HG02981 (cell line): ENCODE measurements around the gene DNAJB12.
"Not testable (repeated sequence)": the region's sequence is repeated elsewhere in the genome, so short reads cannot be mapped to it uniquely, and the experiment has no call there.

Experiments
- ATAC-seq: cut with Tn5 transposase; IDR thresholded peaks from one replicate; pipeline ENCODE4 v1.9.1; 2021; ENCODE audit warnings: mild to moderate bottlenecking, moderate library complexity; ENCODE audit not compliant: unreplicated experiment

The DNAJB12 gene

DNA sequence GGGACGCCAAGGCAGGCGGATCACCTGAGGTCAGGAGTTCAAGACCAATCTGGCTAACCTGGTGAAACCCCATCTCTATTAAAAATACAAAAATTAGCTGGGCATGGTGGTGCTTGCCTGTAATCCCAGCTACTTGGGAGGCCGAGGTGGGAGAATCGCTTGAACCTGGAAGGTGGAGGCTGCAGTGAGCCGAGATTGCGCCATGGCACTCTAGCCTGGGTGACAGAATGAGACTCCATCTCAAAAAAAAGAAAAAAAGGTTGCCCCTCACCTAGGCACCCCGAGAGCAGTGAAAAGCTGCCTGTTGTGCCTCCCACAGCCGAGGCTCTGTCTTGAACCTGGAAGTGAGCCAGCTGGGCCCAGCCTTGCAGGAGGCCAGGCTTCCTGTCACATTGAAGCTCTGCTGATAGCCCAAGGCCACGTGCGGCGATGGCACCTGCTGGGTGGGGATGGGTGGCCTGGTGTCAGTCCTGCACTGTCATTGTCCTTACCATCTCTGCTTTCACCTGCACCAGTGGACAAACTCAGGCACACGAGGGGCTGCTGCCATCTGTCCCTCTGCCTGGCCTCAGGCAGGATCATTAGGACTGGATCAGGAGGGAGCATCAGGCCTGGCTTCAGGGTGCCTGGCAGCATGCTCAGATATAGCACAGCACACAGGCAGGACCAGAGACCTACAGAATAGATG, 37.8 kb downstream of the DNAJB12 start:
- ATAC-seq = no peak

- ATAC-seq = no peak
Observed at GRCh38 chr10:72316386-72316700, 38.4 kb downstream of the DNAJB12 start.

DNA sequence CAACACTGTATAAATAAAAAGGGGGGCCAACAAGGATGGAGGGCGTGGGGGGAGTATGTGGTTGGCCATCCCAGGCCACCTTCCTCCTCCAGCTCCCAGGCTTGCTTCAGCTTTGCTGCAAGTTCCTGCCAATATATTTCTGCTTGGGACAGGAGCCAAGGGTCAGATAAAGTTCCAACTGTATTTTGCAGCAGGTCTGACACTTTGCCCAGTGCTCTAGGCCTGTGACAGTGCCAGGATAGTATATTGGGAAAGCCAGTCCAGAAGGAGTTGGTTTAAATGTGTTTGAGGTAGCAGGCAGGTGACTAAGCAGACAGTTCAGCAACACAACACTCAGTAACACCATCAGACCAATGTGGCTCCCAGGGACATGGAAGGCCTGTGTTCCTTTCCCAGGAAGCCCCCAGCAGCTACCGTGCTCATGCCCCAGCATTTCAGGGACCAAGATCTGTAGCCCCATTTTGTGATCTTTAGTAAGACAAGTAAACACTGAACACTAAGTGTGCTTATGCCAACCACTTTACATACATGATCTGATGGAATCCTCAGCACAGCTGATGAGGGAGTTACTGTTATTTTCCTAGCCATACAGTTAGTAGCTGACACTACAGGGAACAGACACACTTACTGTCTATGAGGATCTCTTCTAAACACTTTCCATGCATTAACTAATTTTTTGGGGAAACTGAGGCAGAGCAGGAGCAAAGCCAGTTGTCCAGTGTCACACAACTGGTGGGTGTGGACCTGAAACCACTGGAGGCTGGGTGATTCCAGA, 38.9 kb downstream of the DNAJB12 start:
- no peak for ATAC-seq

DNA sequence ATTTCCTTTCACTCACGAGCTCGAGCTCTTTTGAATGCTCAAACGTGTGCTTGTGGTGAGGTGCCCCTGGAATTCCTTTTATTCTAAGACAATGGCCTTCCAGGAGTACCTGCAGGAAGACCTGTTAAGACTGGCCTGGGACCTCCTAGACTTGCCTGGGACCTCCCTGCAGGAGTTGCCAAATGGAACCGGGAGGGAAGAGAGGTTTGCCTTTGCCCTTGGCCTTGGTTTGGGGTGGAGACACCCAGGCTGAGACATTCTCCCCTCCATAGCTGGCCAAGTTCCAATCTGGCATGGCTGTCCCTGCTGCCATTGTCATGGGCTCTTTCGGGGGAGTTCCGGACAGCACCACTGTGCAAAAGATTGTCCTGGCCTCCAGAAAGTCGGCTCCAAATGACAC, 39.7 kb downstream of the DNAJB12 start:
- ATAC-seq = no peak

GRCh38 chr10:72314263-72314662, 40.5 kb downstream of the DNAJB12 start:
- ATAC-seq = no peak

DNA sequence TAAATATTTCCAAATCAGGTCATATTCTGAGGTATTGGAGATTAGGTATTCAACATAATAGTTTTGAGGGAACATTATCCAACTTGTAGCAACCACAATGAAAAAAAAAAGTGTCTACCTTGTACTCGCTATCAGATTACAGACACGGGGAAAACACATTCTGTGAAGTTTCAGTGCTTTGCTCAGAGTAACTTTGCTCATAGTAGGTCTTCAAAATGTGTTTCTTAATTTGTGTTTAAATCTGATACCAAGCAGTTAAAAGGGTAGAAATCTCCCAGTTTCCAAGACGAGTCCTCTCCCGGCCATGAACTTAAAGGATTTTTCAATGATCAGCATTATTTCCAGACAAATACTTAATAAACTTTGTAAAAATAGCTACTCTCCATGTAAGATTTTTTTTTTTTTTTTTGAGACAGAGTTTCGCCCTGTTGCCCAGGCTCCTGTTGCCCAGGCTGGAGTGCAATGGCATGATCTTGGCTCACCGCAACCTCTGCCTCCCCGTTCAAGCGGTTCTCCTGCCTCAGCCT, 41.8 kb downstream of the DNAJB12 start:
- ATAC-seq = no peak

GRCh38 chr10:72311667-72312066, 43.1 kb downstream of the DNAJB12 start:
- ATAC-seq = no peak

GRCh38 chr10:72310636-72311035, 44.1 kb downstream of the DNAJB12 start:
- no peak for ATAC-seq

DNA sequence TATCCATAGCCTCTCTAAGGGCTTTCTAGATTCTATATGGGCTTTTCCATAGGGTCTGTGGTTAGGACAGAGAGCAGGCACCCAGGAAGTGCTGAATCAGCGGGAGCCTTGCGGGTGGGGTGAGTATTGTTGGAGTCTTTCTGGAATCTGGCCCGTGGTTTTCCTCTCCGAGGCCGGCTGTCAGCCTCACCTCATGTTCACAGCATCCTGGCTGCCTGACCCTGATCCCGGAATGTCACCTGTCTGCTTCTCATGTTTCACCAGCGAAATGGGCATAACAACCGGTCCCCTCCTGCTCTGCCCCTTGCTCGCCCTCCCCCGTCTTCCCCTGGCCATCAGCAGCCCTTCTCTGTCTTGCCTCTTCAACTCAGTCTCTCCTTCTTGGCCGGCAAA, 44.5 kb downstream of the DNAJB12 start:
- no peak for ATAC-seq

DNA sequence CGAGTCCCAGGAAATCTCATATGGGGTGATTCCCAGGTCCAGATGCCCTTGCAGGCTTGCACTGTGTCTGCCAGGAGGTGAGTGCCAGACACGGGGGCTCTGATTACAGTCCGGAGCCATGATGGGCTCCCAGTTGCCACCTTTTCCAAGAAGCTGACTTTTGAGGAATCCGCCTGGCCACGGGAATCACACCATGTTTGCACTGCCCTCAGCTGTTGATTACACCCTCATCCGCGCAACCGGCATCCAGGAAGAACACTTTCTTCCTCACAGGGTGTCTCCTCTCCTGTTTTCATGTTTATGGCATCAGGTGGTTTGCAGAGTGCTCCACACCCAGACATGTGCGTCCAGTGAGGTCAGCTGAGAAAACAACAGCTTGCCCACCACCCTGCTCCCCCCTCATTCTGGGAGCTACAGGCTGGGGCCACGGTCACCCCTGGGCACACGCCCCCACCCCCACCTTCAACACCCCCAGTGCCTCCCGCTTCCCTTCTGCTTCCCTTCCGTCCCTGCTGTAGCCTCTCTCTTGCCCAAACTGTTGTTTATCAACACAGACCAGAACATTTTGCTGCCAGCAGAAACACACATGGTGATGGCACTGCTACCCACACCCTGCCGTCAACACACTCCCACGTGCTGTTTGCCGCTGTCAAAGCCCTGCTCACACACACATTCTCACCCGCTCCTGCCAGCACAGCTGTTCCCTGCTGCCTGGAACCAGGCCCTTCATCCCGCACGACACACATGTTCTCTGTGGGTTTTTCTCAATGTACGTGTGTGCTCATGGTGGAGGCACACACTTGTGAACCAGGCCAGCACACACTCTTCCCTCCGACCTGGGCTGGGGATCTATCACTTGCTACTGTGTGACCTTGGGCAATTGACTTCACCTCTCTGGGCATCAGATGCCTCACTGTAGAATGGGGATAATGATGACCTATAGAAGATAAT, 45.2 kb downstream of the DNAJB12 start:
- ATAC-seq = no peak

- ATAC-seq = no peak
Observed at GRCh38 chr10:72308320-72308987, 46.3 kb downstream of the DNAJB12 start.

- not testable (repeated sequence) for ATAC-seq
Observed at GRCh38 chr10:72307711-72308110, 47.0 kb downstream of the DNAJB12 start.

DNA sequence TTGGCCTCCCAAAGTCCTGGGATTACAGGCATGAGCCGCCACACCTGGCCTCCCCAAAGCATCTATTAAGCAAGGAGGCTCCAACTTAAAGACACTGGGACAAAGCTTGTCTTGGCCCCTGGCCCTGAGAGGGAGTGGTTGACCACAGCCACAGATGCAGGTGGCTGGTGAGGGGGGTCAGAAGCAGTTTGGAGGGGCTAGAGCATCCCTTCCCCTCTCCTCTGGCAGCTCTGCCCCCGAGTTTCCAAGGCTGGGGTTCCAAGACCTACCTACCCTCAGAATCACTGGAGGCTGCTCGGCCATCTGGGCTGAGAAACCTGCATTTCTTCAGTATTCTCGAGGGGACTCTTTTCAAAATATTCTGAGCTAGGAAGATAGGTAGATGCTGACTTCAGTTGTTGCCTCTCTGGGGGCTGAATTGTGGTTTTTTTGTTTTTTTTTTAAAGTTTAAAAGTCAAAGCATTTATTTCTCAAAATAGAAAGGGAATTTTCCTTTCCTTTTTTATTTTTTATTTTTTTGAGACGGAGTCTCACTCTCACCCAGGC, 48.4 kb downstream of the DNAJB12 start:
- no peak for ATAC-seq

DNA sequence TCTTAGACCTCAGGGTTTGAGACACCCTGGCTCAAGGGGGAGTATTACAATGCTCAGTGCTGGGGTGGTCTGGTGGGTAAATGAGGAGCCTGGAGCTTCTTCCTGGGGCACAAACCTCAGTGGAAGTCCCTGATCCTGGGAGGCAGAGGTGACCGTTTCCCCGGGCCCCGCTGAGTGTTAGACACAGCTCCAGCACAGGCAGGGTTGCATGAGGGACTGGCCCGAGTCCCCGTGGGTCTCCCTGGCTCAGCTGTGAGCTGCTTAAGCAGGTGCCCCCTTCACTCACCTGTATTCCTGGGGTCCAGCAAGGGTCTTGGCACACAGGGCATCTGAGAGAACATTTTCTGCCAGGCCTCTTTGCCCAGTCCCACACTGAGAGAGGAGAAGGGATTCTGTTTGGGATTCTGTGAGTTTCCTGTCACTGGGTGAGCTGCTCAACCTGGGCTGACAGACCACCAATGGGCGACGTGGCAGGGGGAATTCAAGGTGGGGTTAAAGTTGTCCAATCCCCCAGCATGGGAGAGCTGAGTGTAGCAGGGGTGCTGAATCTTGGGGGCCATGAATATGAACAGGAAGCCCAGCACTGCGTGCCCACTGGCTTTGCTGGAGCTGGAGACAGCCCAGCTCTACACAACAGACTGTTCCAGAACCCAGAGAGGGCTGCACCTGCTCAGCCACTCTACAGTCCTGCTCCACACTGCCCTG, 51.1 kb downstream of the DNAJB12 start:
- no peak for ATAC-seq

DNA sequence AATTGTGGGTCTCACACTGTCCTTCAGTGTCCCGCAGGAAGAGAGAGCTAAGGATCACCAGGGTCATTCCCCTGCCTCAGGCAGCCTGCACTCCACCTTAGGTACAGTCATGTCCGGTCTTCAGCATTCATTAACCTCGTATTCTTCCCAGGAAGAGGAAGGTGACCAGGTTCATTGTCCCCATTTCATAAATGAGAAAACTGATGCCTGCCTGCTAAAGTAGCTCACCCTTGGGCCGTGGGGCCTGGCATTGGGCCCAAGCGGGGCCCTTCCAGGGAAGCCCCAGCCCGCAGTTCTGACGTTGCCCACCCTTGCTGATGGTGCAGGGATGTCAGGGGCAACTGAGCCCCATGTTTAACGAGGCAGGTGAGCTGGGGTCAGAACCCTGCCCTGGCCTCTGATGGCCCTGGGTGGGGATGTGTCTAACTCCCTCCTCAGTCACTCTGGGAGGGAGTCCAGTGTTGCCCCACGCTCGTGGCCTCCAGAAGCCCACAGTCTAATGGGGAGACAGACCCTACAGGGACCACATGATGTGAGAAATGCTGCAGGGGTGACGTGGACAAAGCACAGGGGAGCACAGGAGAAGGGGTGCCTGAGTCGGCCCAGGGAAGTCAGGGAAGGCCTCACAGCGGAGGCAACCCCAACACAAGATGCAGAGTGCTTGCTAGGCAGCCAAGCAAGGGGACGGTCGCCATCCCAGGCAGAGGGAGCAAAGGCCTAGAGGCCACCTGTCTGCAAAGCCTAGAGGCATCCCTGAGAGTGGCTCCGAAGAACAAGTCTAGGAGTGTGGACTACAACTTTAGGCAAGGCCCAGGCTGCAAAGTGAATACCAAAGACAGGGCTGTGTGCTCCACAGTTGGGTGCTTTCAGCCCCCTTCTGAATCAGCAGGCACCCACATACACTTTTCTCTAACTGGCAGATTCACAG, 55.9 kb downstream of the DNAJB12 start:
- no peak for ATAC-seq

DNA sequence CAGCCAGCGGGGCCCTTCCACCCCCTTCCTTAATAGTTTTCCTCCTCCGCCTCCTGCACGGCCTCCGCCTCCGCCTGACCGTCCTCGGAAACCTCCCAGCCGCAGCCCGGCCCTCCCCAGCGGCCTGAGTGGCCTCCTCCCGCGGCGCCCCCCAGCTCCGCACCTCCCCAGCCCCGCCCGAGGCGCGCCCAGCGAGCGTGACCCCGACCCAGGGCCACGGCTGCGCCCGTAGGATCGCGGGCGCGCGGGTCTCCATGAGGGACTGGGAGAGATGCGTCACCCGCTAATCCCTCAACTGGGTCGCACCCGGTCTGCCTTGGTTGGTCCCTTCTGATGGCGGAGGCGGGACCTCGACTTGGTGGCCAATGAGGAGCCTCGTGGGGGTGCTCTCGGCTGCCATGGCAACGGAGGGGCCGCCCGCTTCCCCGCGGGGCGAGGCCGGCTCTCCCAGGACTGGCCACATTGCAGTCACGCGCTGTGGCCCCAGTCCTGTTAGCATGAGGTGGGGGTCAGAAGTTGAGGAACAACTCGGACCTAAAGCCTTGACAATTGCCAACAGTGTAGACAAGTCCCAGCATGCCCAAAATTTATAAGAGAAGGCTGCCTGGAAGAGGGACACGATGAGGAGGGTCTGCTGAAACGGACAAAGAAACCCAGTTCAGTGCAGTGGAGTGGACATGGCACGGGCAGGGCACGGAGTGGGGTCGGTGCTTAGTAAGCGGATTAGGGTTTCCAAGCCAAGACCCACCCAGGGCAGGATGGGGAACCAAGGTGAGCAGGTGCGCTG, 56.7 kb downstream of the DNAJB12 start:
- peak; percentile 73 for ATAC-seq

GRCh38 chr10:72297281-72297804, 57.4 kb downstream of the DNAJB12 start:
- peak; percentile 48 for ATAC-seq

DNA sequence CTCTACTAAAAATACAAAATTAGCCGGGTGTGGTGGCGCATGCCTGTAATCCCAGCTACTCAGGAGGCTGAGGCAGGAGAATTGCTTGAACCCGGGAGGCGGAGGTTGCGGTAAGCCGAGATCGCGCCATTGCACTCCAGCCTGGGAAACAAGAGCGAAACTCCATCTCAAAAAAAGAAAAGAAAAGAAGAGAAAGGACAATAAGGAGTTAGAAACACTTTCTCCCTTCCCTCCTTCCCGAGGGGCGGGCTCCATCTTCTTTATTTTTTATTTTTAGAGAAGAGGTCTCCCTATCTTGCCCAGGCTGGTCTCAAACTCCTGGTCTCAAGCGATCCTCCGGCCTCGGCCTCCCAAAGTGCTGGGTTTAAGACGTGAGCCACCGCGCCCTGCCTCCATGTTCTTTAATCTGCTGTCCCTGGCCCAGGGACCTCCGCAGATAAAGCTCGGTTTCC, 57.9 kb downstream of the DNAJB12 start:
- ATAC-seq = not testable (repeated sequence)
